Measurements from ENCODE around the gene GARIN5B. TPM values are rescaled to one million over a fixed set of nuclear protein-coding genes. Genes with fewer than 3 reads are reported as not detected.
A peak's percentile ranks its signal among the peaks of the same experiment; 100 is the strongest.

Gene GARIN5B
- total RNA-seq, 1 donor from 2014 or later = 0.27 TPM

GRCh38 chr19:55350620-55351315 lies 12.3 kb downstream of the GARIN5B start:
- DNase-seq (ENCODE audit: low spot score in 2 of 2, unreplicated experiment in 2 of 2) = no peak
- peaks cover 31% of the 10 kb centered on the region for H3K4me1 Mint-ChIP-seq
- TF ChIP-seq, protein P1, sequence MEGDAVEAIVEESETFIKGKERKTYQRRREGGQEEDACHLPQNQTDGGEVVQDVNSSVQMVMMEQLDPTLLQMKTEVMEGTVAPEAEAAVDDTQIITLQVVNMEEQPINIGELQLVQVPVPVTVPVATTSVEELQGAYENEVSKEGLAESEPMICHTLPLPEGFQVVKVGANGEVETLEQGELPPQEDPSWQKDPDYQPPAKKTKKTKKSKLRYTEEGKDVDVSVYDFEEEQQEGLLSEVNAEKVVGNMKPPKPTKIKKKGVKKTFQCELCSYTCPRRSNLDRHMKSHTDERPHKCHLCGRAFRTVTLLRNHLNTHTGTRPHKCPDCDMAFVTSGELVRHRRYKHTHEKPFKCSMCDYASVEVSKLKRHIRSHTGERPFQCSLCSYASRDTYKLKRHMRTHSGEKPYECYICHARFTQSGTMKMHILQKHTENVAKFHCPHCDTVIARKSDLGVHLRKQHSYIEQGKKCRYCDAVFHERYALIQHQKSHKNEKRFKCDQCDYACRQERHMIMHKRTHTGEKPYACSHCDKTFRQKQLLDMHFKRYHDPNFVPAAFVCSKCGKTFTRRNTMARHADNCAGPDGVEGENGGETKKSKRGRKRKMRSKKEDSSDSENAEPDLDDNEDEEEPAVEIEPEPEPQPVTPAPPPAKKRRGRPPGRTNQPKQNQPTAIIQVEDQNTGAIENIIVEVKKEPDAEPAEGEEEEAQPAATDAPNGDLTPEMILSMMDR (IDR thresholded peaks at IDR 0.05; ENCODE audit: unreplicated experiment) = no peak
- no peaks in the 10 kb centered on the region for H3K9me3 Mint-ChIP-seq
- peaks cover 42% of the 10 kb centered on the region for H3K27me3 Mint-ChIP-seq (ENCODE audit: low read depth)
- H3K4me3 Mint-ChIP-seq = no peak overlapping the region
- H3K27ac Mint-ChIP-seq = no peak overlapping the region
- no peaks in the 10 kb centered on the region for H3K36me3 Mint-ChIP-seq

DNA sequence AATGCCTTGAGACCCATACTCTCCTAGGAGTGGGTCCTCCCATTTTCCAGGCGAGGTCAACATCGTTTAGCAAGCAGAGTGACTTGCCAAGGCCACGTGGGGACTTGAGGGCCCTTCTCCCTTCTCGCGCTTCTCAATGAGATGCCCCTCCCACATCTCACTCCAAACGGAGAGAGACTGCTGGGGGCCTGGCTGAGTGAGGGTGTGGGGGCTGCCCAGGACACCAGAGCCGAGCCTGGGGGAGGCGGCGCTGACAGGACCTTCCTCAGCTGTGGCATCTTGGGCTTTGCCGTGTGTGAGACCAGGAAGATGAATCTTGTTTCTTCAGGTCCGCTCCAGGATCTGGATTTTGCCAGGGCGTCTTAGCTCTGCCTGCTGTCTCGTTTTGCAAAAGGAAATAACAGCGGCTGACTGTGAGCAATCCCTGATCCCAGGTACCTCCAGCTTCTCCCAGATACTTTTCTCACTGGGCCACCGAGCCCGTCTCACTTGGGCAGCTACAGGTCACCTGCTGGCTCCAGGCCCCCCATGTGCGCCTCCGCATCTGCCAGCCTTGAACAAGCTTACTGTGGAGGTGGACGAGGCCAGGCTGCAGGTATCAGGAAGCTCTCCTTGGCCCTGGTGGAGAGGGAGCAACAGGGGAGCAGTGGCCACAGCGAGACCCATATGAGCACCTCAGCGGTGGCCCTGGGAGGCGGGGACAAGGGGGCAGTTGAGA lies 14.6 kb downstream of the GARIN5B start:
- H3K27ac Mint-ChIP-seq = peak overlapping the region; percentile 36
- H3K27me3 Mint-ChIP-seq (ENCODE audit: low read depth) = peaks cover 27% of the 10 kb centered on the region
- peaks cover 34% of the 10 kb centered on the region for H3K4me1 Mint-ChIP-seq
- peaks cover 10% of the 10 kb centered on the region for H3K36me3 Mint-ChIP-seq
- H3K9me3 Mint-ChIP-seq = no peaks in the 10 kb centered on the region
- TF ChIP-seq, protein P1 (IDR thresholded peaks at IDR 0.05; ENCODE audit: unreplicated experiment) = no peak
- H3K4me3 Mint-ChIP-seq = no peak overlapping the region
- no peak for DNase-seq (ENCODE audit: low spot score in 2 of 2, unreplicated experiment in 2 of 2)

GRCh38 chr19:55347442-55348009 lies 15.5 kb downstream of the GARIN5B start:
- Mint-ChIP-seq H3K4me3 (no peak overlapping the region), H3K27ac (peak overlapping the region; percentile 7), H3K36me3 (peaks cover 17% of the 10 kb centered on the region), H3K27me3 (ENCODE audit: low read depth) (peaks cover 17% of the 10 kb centered on the region), H3K9me3 (no peaks in the 10 kb centered on the region), H3K4me1 (peaks cover 24% of the 10 kb centered on the region)
- DNase-seq (ENCODE audit: low spot score in 2 of 2, unreplicated experiment in 2 of 2) = no peak
- TF ChIP-seq, protein P1 (IDR thresholded peaks at IDR 0.05; ENCODE audit: unreplicated experiment) = no peak

GRCh38 chr19:55346725-55347441 lies 16.2 kb downstream of the GARIN5B start:
- no peak for DNase-seq (ENCODE audit: low spot score in 2 of 2, unreplicated experiment in 2 of 2)
- TF ChIP-seq, protein P1 (IDR thresholded peaks at IDR 0.05; ENCODE audit: unreplicated experiment) = no peak
- H3K4me3 Mint-ChIP-seq = no peak overlapping the region
- peaks cover 19% of the 10 kb centered on the region for H3K36me3 Mint-ChIP-seq
- no peak overlapping the region for H3K27ac Mint-ChIP-seq
- H3K9me3 Mint-ChIP-seq = no peaks in the 10 kb centered on the region
- H3K27me3 Mint-ChIP-seq (ENCODE audit: low read depth) = peaks cover 11% of the 10 kb centered on the region
- peaks cover 23% of the 10 kb centered on the region for H3K4me1 Mint-ChIP-seq

GRCh38 chr19:55345818-55346724 lies 17.0 kb downstream of the GARIN5B start:
- H3K27ac Mint-ChIP-seq = no peak overlapping the region
- TF ChIP-seq, protein P1 (IDR thresholded peaks at IDR 0.05; ENCODE audit: unreplicated experiment) = no peak
- no peaks in the 10 kb centered on the region for H3K9me3 Mint-ChIP-seq
- DNase-seq (ENCODE audit: low spot score in 2 of 2, unreplicated experiment in 2 of 2) = no peak
- H3K36me3 Mint-ChIP-seq = peaks cover 19% of the 10 kb centered on the region
- peaks cover 3% of the 10 kb centered on the region for H3K27me3 Mint-ChIP-seq (ENCODE audit: low read depth)
- H3K4me3 Mint-ChIP-seq = no peak overlapping the region
- peaks cover 28% of the 10 kb centered on the region for H3K4me1 Mint-ChIP-seq
